Measurements from ENCODE around the gene SYT1.

SYT1 gene

DNA sequence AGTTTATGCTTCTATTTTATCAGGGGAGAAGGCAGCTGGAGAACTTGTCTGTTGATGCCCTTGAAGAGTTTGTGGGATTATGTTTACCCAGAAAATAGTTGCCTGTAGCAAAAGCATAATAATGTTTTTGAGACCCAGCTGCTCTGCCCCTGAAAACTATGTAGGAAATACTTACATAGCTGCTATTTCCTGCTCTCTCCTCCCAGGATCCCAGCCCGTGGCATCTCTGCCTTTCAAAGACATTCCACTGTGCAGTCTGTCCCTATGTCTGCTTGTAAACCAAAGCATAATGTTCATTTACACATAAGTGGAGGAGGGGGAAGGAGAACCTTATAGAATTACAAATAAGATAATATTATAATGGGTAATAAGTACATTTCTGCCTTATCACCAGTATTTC lies 198.7 kb downstream of the SYT1 start:
- no peak for DNase-seq

DNA sequence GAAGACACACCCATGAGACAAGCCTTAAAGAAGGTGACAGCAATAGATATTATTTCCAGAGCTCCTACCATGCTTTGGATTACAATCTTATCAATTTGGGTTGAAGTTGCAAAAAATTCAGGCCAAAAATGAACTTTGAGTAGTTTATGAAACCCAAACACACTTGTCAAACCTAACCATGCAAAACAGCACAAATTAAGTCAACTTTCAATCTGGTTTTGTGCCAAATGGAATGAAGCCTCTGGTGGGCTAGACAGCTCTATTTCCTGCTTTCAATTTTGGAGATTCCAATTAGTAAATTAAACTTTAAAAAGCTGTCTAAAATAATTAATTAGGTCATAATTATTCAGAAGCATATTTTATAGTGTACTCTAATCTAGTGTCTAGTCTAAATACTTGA lies 203.4 kb downstream of the SYT1 start:
- no peak for DNase-seq

DNA sequence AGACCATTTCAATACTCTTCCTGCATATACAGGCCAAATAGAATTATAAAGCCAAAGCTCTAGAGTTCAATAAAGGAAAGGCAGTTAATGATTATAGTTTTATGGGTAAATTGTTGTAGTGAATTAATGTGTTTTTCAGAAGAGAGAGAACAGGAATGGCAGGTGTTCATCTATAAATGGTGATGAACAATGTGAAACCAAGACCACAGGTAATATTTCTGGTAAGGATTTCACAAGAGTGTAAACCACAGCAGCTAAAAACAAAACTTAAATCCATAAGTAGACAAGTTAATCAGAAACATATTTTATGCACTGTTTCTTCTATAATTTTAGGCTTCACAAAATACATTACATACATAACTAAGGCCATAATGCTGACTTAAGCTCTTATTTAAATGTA lies 204.4 kb downstream of the SYT1 start:
- DNase-seq: peak; percentile 25

DNA sequence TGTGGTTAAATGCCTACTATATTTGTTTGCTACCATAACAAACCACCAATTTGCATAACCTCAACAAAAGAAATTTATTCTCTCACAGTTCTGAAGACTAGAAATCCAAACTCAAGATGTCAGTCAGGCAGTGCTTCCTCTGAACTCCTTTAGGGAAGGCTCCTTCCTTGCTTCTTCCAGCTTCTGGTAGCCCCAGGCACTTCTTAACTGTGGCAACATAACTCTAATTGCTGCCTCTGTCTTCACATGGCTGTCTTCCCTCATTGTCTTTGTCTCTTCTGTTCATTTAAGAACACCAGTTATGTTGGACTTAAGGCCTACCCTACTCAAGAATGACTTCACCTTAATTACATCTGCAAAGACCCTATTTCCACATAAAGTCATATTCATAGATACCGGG lies 206.9 kb downstream of the SYT1 start:
- no peak for DNase-seq

DNA sequence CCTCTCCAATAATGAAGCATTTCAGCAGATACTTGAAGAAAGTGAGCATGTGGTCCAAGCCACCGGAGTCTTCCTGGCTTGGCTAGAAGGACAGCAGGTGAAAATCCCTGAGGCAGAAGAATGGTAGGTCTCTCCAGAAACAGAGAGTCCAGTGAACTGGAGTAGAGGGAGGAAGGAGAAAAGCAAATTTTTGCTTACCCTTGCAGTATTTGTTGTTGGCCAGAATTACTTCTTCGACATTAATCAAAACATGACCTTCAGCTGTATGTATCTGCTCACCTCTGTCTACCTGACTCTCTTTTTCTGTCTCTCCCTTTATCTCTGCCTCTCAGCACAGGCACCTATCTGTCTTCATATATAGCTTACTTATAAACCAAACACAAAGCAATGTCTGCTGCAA lies 208.9 kb downstream of the SYT1 start:
- no peak for DNase-seq

DNA sequence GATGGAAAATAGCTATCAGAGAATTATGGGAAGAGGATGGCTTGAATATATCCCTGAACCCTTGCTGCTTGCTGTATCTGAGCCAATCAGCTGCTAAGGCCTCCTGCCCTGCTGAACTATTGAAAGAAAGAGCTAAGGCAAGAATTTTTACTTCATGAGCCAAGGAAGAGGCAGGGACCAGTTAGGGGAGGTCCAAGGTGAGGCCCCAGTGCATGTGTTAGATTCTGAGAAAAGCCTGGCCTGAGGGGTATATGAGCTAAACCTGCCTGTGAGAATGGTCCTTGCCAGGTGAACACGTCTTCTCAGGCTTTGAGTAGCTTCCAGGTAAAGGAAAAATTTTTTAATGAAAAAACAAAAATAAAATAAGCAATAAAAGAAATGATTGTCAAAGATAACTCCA lies 218.0 kb downstream of the SYT1 start:
- DNase-seq: no peak

DNA sequence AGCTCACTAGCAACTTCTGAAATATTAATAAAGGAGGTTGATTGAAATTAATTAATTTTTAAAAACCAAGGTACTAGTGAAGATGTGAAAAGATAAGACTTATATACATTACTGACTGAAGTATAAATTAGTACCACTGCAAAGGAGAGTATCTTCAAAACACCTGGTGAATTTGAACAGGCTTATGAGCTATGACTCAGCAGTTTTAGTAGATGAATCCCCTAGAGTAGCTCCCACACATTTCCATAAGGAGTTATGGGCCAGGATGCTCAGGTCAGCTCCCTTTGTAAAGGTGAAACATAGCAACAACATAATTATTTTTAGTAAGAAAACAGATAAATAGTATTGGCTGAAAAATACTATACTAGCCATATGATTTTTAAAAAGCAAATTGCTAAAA lies 218.6 kb downstream of the SYT1 start:
- DNase-seq: peak; percentile 61

DNA sequence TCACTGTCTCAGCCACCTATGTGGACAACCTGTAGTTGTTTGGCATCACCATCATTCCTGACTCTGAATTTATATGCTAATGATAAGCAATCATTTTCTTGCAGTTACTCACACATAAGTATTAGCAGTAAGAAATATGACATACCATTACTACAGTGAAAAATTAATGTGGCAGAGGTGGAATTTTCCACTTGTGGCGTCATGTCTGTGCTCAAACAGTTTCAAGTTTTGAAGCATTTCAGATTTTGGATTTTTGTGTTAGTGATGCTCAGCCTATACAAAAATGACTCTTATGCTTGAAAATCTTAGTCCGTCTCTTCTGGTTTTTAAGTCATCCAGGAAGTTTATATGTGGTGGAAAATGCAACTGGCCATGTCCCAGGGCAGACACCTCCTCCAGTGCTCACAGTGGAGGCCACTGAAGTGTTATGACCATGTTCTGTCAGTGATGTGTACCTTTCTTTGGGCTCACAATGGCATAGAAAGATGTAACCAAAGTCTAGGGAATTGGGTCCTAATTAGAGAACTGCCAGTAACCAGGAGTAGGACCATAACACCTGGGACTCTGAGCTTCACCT lies 220.6 kb downstream of the SYT1 start:
- no peak for DNase-seq

DNA sequence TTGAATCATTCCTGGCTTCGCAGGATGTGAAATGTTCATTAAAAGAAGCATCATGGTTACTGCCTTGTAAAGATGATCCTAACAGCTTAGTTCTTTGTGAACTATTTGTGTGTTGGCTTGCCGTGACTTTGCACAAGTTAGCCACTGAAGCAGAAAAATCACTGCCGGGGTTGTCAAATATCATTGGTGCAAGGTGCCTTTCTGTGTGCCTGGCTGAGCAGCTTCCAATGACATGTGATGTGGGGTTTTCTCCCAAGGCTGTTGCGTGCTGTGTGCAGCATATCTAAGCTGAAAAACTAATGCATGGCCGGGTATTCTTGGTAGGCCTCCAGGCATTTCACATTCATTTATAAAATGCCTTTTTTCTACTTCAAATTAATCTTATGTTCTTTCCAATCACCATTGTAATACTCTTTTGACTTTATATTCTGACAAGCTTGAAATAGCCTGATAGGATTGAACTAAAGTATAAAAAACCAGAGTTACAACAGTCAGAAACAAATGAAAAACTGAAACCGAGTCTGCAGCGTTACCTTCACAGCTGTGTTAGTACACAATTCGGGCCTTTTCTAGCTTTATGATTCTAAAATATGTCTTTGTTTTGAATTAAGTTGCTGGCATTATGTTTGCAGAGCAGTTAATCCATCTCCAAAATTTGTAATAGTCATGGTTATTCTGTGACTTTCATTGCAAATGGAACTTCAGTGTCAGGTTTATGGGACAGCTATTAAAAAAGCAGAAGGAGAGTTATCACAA lies 222.1 kb downstream of the SYT1 start:
- DNase-seq: no peak

DNA sequence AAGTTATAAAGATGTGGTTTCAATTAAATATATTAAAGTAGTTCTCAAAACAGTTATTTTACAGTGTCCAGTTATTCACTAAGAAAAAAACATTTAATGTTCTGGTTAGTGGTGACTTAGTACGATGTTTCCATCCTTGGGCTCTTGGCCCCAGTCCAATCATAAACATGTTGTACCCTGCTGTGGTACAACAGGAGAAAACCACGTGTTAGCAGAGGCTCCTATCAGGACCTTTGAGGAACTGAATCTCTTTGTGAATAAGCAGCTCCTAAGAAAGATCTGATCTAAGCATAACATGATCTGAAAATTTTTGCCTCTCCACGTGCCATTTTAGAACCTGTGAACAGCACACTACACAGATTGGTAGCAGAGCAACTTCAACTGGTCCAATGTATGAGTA lies 234.0 kb downstream of the SYT1 start:
- DNase-seq: no peak

DNA sequence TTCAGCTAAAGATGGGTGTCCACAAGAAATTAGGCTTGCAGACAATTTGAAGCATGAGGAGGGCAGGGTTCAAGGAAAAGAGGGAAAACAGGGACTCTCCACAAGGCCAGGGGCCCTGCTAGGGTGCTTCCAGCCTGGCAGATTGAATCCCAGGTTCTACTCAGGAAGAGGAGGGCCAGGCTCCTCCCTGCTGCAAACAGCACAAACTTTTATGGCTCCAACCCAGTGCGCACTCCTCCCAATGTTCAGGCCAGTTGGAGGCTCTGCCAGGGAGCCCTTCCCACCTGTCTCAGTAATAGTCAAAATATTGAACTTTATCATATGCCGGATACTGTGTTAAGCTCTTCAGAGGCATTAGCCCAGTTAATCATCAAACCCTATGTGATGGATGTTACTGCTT lies 244.4 kb downstream of the SYT1 start:
- no peak for DNase-seq

DNA sequence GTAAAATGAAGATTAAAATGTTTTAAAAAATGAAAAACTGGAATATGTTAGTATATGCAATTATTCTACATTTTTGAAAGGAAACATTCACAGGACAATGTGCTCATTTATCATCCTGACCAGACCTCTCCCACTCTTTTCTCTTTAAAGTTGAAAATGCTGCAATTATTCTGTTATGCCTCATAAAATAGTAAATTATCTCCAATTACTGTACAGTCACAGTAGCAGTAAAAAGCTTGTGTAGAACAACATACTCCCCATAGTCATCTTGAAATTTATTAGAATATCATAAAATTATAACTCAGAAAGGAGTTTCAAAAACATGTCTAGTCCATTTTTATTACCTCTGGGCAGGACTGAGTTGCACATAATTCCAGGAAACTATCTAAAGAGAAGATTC lies 250.3 kb downstream of the SYT1 start:
- DNase-seq: no peak

DNA sequence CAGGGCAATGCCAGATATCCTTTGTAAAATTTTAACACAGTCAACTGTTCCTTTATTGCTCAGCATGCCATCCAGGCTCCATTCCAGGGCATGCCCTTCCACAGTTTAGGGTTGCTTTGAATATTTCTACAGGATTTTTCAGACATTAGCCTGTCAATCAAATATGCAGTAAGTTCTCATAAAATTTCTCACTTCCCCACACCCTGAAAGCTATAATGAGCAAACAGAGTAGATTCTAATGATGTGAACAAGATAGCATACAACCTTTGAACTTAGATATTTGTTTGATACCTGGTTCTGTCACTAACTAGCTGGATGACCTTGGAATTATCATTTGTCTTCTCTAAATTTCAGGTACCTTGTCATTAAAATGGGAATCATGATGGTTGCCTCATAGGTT lies 251.2 kb downstream of the SYT1 start:
- no peak for DNase-seq

DNA sequence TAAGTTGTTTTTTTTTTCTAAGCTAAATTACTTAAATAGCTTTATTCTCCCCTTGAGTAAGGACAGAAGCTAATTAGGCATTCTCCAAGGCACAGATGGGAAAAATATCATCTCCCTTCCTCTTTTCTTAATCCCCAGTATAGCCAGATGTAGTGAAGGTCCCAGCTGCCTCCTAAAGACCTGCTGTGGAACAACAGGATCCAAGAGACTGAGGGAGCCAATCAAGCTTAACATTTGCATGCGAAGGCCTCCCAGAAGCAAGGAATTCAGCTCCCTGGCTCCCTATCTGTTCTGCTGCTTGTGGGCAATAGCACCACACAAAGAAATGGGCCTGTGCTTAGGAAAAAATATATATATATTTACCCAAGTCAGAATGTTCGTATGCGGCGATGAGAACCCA lies 255.2 kb downstream of the SYT1 start:
- DNase-seq: no peak

DNA sequence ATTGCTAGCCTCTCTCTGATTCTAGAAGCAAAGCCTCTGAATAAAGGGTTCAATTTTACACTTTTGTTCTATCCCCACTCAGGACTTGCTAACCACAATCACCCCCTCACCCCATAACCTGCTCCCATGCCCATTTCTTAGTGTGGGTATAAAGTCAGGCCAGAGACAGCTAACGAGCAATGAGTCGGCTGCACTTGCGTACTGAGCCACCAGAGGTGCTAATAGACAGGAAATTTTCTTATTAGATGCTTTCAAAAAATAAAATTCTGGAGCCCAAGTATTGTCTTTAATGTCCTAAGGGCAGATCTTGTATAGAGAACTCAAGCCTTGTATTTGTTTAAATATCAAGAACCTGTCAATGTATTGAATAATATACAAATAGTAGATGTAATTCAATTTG lies 256.9 kb downstream of the SYT1 start:
- no peak for DNase-seq

DNA sequence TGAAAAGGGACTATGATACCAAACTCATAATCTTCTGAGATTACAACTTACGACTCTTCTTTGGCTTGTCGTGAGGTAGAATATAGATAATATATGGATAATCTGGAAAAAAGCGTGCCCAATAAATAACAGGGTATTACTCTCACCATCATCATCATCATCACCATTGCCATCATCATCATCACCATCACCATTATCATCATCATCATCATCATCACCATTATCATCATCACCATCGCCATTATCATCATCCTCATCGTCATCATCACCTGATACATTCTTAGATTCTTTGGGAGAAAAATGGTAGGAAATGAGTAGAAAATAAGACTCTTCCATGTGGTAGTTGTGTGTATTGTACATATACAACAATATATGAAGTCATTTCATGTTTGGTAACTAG lies 259.8 kb downstream of the SYT1 start:
- DNase-seq: no peak

DNA sequence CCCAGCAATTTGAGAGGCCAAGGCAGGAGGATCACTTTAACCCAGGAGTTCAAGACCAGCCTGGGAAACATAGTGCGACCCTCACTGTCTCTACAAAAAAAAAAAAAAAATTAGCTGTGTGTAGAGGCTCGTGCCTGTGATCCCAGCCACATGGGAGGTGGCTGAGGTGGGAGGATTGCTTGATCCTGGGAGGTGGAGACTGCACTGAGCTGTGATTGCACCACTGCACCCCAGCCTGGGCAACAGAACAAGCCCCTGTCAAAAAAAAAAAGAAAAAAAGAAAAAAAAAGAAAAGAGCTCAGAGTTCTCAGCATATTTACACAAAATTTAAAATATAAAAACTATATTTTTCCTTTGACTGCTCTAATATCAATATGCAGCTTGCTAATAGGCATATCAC lies 260.8 kb downstream of the SYT1 start:
- DNase-seq: no peak

DNA sequence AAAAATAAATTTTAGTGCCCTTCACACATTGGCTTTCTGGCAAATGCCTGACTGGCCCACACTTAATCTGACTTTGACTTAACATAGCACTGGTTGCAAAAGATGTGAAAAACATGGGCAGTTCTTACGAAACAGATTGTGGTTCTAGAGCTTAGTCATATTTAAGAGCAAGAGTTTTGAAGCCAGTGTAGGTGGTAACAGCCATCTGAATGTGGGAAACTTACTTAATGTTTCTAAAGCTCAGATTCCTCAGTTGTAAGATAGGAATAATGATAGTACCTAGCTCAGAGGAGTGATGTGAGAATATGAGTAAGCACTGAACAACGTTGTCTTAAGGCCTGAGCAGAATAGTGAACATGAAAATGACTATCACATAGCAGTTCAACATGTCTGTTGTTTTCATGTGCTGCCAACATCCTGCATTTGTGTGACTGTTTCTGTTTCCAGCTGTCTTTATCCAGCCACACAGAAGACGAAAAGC lies 262.7 kb downstream of the SYT1 start:
- DNase-seq: no peak

DNA sequence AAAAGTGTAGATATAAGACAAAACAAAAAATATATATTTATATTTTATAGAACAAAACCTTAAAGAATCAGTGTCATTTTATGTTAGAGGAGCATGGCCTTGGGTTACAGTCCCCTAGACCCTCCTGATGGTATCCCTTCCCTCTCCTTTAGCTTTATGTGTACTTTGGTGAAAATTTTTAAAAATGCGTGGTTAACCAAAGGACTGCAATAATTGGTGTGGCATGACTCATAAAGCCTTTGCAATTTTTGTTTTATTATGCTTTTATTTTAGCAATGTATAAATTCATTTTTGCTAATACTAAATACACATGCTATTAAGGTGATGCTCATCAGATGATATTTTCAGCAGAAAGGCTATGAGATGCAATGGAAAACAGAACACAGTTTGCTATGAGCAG lies 264.4 kb downstream of the SYT1 start:
- DNase-seq: no peak

DNA sequence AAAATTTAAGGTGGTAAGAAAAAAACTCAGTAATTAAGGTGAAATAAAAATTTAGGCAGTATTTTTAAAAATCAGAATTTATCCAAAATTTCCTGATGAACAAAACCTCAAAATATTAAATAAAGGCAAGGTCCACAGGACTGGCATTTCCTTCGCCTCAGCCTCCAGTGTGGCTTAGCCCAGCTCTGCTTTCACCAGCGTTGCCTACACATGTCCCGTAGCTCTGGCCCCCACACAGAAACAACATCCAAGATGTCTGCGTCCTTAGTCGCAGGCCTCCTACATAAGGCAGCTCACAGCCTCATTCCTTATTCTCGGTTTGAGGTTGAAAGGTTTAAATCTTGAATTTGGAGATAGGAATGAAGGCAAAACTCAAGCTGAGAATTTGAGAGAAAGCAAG lies 274.3 kb downstream of the SYT1 start:
- DNase-seq: no peak

DNA sequence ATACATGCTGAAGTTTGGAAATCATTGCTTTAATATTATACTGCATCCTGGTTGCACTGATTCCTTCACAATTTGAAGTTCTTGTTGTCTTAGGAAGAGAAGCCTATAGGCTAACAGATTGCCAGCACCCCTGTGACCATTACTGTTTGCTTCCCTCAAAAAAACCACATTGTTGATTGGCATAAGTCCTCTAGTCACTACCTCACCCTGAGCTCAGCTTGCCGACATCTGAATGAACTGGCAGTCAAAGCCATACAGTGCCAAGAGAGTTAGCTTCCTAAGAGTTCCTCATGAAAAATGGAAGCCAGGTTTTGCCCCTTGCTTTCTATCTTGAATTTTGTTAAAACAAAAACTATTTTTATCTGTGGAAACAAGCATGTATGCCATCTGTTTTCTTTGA lies 276.1 kb downstream of the SYT1 start:
- DNase-seq: no peak

DNA sequence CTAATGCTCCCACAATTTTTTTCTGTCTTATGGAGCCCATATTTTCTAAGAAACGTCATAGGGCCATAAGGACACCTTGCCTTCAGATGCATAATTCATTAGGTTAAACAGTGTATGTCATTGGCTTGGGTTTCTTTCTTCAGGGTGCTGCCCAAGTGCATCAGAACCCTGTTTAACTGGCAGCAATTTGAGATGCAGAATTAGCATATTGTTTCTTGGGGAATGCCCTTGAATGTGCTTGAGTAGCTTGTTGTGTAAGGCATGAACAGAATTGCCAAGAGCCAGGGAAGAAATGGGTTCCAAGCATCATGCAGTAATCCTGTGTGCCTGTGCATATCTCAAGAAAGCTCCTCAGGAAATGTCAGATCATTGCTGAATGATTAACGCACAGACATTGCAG lies 277.2 kb downstream of the SYT1 start:
- DNase-seq: no peak

DNA sequence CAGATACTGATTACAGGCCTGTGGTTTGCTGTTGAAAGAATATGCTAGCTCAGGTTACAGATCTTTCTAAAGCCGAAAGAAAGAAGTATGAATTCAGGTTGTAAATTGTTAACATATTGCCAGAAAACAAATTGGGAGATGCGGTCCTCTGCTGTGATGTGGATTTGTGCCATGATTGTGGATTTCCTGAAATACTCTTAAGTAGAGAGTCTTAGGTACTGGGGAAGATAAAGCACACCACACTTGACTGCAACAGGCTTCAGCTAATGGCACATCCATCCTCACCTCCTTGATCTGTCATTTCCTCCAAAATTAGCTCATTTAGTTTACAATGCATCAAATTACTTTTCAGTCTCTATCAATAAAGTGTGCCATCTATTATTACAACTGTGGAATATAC lies 279.2 kb downstream of the SYT1 start:
- DNase-seq: peak; percentile 60

DNA sequence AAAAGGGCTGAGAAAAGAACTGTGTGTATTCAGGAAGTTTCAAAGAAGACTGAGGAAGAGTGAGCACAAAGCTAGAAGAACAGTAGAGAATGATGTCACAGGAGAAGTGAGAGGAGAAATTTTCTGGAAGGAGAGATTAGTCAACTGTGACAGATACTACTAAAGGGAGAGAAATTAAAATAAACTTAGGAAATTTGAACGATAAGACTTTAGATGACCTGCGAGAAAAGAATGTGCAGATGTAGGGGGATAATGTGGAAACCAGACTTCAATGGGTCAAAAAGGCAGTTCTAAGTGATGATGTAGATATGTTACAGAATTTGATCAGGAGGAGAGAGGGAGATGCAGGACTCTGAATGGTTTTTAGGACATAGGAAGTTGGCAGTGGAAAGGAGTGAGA lies 287.4 kb downstream of the SYT1 start:
- no peak for DNase-seq

DNA sequence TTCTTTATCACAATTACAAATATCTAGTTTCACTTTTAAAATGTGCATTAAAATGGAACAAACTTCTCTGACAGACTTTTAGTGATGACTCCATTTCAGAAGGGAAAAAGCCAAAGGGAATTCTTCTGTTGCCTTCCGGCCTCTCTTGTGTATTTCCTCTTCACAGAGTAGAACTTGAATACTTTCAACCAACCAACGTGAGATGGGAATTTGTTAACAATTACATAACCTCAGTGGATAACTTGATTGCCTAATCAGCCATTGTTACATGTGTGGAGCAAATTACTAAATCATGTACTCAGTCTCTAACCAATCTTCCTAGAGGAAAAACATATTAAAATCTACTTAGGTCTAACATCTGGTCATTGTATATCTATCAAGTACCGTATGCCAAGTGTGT lies 291.1 kb downstream of the SYT1 start:
- DNase-seq: no peak

Measured in NCI-H748 treated with DMSO at 0.1 percent for 48 hours (cell line).